Measurements from ENCODE around the gene CNNM3.

The CNNM3 gene

GRCh38 chr2:96819876-96820511, 3.9 kb downstream of the CNNM3 start:
- no peak for DNase-seq

- DNase-seq = no peak
Measured at GRCh38 chr2:96821113-96821675, 5.1 kb downstream of the CNNM3 start.

DNA sequence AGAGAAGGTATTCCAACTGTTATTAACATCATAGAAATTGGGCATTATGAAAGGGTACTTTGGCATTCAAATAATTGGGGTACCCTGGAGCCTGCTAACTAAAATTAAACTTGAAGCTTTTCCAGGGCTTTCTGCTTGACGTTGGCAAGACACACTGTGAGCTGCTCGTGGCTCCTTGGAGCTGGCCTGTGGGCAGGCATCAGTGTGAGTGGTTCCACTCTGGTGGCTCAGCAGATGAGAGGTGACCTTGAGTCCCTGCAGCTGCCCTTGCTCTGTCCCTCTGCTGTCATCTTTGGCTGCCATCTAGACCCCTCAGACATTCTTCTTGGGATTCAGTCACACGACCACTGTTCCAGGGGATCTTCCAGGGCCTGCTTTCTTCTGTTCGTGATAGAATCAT, 6.7 kb downstream of the CNNM3 start:
- DNase-seq = no peak

DNA sequence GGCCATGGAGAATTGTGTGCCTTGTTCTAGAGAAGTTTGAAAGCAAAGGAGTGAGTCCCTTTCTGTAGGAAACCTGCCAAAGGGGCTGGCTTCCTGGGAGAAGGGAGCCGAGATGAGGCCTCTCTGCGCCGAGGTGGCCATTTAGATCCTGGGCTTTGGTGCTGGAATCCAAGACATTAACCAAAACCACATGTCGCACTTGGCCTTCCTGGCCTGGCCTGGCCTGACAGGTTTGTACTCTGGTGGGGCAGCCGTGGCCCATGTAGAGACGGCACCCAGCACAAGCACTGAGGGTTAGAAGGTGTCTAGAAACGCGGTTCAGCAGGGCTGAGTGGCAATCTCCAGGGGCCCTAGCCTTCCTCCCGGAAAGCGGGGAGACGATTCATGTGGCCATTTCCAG, 7.1 kb downstream of the CNNM3 start:
- no peak for DNase-seq

- no peak for DNase-seq
Measured at GRCh38 chr2:96824079-96824870, 8.2 kb downstream of the CNNM3 start.

GRCh38 chr2:96825057-96825456, 9.0 kb downstream of the CNNM3 start:
- no peak for DNase-seq

DNA sequence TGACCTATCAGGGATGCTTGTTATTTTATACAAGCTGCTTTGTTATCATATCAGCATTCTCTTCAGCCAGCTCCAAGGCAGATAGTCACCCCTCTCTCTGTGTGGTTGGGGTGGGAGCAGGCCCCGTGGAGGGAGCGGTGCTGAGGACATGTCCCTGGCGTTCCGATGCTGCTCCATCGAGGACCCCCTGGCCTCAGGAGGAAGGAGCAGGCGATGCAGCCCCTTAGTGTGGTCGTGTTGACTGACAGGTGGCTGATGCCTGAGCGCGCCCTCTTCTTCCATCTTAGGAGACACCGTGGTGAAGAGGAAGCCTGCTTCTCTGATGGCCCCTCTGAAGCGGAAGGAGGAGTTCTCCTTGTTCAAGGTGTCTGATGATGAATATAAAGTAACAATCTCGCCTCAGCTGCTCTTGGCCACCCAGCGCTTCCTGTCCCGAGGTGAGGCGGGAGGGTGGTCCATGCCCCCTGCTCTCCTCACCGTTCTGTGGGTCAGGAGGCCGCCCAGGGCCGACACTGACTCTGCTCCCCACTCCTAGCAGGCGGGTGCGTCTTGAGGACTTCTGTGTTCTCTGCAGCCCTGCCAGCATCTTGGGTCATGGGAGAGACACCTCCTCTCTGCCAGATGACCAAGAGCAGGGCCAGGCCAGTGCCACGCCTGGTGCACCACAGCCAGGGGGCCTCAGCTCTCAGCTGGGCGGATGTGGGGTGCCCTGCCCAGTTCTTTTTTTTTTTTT, 10.6 kb downstream of the CNNM3 start:
- DNase-seq = no peak

DNA sequence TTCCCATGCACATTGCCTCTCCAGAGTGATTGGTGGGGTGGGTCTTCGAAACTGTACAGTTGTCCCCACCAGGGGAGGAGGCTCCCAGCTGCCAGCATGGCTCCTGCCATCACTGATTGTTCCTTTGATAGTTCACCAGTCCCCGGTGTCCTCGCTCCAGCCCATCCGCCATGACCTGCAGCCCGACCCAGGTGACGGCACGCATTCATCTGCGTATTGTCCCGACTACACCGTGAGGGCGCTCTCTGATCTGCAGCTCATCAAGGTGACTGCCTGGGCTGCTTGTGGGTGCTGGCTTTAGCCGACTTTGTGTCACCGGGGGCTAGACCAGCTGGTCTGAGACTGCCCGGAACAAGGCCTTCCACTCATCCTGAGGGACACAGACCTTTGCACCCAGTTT, 12.4 kb downstream of the CNNM3 start:
- no peak for DNase-seq

GRCh38 chr2:96828874-96829273, 12.8 kb downstream of the CNNM3 start:
- DNase-seq = no peak

DNA sequence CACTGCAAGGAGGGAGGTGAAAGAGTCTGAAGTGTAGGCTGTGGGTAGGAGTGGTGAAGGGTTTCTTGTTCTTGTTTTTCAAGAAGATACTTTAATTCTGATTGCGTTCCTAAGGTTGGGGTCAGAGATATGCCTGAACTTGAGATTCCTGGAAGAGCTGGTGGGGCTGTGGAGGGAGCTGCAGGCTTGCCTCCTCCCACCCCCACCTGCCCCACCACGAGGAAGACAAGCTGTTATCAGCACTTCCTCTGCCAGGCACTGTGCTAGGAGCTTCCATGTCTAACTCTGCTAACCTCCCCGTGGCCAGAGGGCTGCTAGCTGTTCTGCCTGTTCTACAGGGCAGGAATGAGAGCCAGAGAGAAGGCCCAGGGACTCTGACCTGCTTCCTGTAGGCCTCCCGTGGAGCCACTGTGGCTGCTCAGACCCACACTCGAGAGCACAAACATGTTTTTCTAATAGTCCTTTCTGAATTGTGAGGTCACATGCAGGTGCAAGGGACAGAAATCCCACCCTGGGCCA, 14.0 kb downstream of the CNNM3 start:
- DNase-seq = peak; percentile 58

GRCh38 chr2:96831679-96832078, 15.6 kb downstream of the CNNM3 start:
- no peak for DNase-seq

DNA sequence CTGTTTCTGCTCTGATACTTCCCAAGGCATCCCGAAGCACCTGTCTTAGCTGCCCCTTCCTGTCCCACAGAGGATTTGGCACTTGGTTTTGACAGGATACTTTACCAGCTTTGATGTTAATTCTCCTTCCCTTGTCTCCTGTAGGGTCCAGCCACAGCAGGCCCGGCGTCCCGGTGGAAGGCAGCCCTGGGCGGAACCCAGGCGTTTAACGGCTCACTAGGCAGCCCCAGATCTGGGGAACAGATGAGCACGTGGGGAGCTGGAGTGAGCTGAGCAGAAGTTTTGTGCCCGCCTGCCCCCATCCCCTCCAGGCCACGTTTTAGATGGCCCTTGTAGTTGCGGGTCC, 16.3 kb downstream of the CNNM3 start:
- DNase-seq = no peak

GRCh38 chr2:96832754-96833507, 16.9 kb downstream of the CNNM3 start:
- DNase-seq = no peak

DNA sequence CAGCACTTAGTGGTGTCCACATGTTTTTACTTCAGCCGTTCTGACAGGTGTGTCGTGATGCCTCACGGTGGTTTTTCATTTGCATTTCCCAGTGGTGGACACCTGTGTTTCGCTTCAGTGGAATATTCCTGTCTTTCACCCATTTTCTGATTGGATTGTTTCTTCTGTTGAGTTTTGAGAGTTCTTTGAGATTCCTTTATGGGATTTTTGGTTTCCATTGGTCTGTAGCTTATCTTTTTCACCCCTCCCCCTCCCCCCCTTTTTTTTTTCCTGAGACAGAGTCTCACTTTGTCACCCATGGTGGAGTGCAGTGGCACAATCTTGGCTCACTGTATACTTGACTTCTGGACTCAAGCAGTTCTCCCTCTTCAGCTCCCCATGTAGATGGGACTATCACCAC, 19.8 kb downstream of the CNNM3 start:
- DNase-seq = no peak

- no peak for DNase-seq
Measured at GRCh38 chr2:96837575-96837974, 21.5 kb downstream of the CNNM3 start.

GRCh38 chr2:96838345-96839292, 22.6 kb downstream of the CNNM3 start:
- no peak for DNase-seq

GRCh38 chr2:96839293-96839874, 23.3 kb downstream of the CNNM3 start:
- DNase-seq = peak; percentile 91

- no peak for DNase-seq
Measured at GRCh38 chr2:96839875-96840850, 24.1 kb downstream of the CNNM3 start.

DNA sequence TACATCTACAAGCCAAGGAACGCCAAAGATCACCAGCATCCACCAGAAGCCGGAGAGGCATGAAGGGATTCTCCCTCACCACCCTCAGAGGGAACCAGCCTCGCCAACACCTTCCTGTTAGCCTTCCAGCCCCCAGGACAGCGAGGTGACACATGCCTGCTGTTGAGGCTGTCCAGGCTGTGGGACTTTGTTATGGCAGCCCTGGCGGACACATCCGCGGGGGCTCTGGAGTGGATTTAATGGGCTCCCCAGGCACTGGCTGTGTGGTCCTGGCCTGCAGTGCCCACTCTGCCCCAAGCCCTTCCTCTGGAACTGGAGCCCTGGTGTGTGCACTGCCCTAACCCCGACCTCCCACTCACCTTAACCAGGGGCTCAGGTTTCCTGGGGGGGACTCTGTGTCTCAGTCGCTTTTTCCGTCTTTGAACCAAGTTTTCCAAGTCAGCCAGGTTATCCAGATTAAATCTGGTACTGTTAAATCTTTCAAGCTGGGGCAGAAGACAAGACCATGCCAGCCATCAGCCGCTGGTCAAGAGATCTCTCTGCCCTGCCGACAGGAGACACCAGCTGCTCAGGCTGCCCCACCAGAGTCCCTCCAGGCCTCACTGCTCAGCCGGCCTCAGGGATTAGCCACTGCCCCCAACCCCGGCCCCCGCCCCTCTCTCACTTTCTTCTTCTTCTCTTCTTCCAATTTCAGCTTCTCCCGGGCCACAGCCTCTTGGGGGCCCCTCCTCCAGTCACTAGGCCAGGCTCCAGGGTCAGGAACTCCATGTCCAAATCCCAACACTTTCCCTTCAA, 25.8 kb downstream of the CNNM3 start:
- no peak for DNase-seq

Data from hematopoietic multipotent progenitor cell treated with erythropoietin and hydrocortisone succinate and interleukin-3 and kit ligand, for 4 days (in vitro differentiated cells).